Mesodermal cell (in vitro differentiated cells): Measurements from ENCODE around the gene CDC14B.

Experiments
- H3K27ac ChIP-seq: 2 replicates; pipeline ENCODE4 v1.7.0; 2013; ENCODE audit warnings: mild to moderate bottlenecking, low read depth, low read length, moderate library complexity; ENCODE audit not compliant: severe bottlenecking
- H3K36me3 ChIP-seq: 2 replicates; pipeline ENCODE4 v1.7.1; 2013; ENCODE audit warnings: mild to moderate bottlenecking, low read length, moderate library complexity; ENCODE audit not compliant: control insufficient read depth, insufficient read depth
- H3K4me1 ChIP-seq: one replicate; pipeline ENCODE4 v1.7.1; 2013; ENCODE audit warnings: mild to moderate bottlenecking, low read length; ENCODE audit not compliant: insufficient read depth, control insufficient read depth, poor library complexity, severe bottlenecking
- H3K4me3 ChIP-seq: 2 replicates; pipeline ENCODE4 v1.7.0; 2013; ENCODE audit warnings: low read length, control low read depth, mild to moderate bottlenecking; ENCODE audit not compliant: insufficient read depth, poor library complexity, severe bottlenecking; ENCODE audit errors: extremely low read depth
- H3K9me3 ChIP-seq: 2 replicates; pipeline ENCODE4 v1.7.1; 2013; ENCODE audit warnings: mild to moderate bottlenecking, low read length, moderate library complexity; ENCODE audit not compliant: control insufficient read depth
- WGBS, 2 experiments: methylation state at CpG; one replicate each; pipeline ENCODE4 v1.1.5; 2013; ENCODE audit warnings: missing lambda C conversion rate in 2 of 2; ENCODE audit not compliant: insufficient coverage in 2 of 2; 5-methylcytosine and 5-hydroxymethylcytosine counted together

CDC14B gene

DNA sequence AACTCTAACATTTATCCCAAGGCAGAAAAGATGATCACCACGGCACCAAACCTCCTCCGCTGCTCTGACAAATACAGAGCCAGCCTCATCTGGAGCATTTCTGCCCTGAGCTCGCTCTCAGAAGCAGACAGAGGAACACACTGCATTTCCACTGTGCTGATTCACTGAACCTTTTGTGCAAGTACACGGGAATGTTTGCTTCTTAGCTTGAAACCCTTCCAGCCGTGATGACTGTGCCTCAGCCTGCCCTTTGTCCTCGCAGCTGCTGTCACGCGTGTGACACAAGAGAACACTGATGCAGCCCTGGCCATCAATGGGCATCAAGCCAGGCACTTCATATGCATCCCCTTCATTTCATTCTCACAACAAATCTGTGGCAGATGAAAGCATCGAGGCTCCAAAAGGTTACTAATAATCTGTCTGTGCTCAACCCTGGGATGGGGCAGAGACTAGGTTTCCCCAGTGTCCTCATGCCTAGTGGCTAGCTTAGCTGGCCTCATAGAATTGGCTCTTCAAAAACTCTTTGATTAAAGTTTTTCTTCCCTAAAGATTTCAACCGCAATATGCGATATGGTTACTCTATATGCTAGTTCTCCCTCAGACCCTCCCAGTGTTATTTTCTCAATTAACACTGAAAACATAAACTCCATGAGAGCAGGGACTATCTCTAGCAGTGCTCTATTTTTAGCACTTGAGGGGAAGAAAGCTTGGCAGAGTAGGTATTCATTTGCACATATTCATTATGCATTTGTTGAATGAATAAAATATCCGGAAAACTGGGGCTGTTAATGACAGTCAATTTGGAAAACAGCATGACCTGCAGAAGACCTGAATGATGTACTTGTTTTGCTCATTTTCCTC, 7.3 kb downstream of the CDC14B start:
- H3K27ac ChIP-seq = peak overlapping the region; percentile 73
- peaks cover 8% of the 10 kb centered on the region for H3K4me1 ChIP-seq
- H3K36me3 ChIP-seq = no peaks in the 10 kb centered on the region
- H3K4me3 ChIP-seq = no peak overlapping the region
- WGBS, 2 experiments = 55% methylated on average over 10 to 11 of the region's 12 CpGs
- no peaks in the 10 kb centered on the region for H3K9me3 ChIP-seq

GRCh38 chr9:96611302-96611701, 8.3 kb downstream of the CDC14B start:
- Histone ChIP-seq H3K4me1 (peaks cover 8% of the 10 kb centered on the region), H3K27ac (no peak overlapping the region), H3K9me3 (no peaks in the 10 kb centered on the region), H3K4me3 (no peak overlapping the region), H3K36me3 (no peaks in the 10 kb centered on the region)
- WGBS, 2 experiments = no CpG with 5 or more reads among the region's 3 CpGs

GRCh38 chr9:96609732-96610131, 9.9 kb downstream of the CDC14B start:
- Histone ChIP-seq H3K27ac (no peak overlapping the region), H3K9me3 (no peaks in the 10 kb centered on the region), H3K36me3 (no peaks in the 10 kb centered on the region), H3K4me3 (no peak overlapping the region), H3K4me1 (peaks cover 20% of the 10 kb centered on the region)

DNA sequence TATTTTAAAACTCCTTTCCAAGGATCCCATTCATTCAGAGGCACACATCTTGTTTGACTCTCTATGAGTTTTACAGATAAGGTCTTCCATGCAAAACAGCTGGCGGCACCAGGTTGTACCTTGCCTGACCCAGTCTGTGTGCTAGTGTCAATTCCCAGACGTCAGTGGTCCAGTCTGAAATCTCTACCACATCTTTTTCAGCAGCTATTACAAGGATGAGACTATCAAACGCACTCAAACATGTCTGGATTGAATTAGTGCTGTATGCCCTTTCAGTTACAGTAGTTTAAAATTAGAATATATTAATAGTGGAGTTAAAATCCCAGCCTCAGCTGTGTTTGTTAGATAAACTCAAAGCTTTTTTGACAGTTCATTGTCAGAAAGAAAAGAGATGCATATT, 11.7 kb downstream of the CDC14B start:
- H3K4me3 ChIP-seq = no peak overlapping the region
- 88 to 100% methylated on average over 2 of the region's 3 CpGs for WGBS, 2 experiments
- H3K27ac ChIP-seq = no peak overlapping the region
- no peaks in the 10 kb centered on the region for H3K36me3 ChIP-seq
- no peaks in the 10 kb centered on the region for H3K9me3 ChIP-seq
- peaks cover 20% of the 10 kb centered on the region for H3K4me1 ChIP-seq

- WGBS, 2 experiments = 90% methylated on average over 3 of the region's 3 CpGs
- no peaks in the 10 kb centered on the region for H3K36me3 ChIP-seq
- H3K4me1 ChIP-seq = peaks cover 12% of the 10 kb centered on the region
- H3K27ac ChIP-seq = no peak overlapping the region
- H3K9me3 ChIP-seq = no peaks in the 10 kb centered on the region
- no peak overlapping the region for H3K4me3 ChIP-seq
Measured at GRCh38 chr9:96605328-96605727, 14.3 kb downstream of the CDC14B start.

DNA sequence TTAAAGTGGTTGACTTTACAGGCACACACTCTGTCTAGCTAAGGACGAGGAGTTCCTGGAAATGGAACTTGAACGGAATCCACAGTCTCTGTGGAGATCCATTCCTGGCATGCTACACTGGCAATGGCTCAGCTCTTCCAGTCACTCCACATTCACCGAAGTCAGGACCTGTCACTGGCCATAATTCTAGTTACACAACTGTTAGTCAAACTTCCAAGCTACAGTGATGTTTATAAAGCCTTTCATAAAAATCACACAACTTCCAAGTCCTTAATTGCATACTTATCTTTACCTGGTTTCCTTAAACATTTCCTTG, 15.7 kb downstream of the CDC14B start:
- WGBS, 2 experiments = 89 to 96% methylated on average over 3 of the region's 3 CpGs
- Histone ChIP-seq H3K9me3 (no peaks in the 10 kb centered on the region), H3K36me3 (no peaks in the 10 kb centered on the region), H3K27ac (no peak overlapping the region), H3K4me1 (peaks cover 12% of the 10 kb centered on the region), H3K4me3 (no peak overlapping the region)

DNA sequence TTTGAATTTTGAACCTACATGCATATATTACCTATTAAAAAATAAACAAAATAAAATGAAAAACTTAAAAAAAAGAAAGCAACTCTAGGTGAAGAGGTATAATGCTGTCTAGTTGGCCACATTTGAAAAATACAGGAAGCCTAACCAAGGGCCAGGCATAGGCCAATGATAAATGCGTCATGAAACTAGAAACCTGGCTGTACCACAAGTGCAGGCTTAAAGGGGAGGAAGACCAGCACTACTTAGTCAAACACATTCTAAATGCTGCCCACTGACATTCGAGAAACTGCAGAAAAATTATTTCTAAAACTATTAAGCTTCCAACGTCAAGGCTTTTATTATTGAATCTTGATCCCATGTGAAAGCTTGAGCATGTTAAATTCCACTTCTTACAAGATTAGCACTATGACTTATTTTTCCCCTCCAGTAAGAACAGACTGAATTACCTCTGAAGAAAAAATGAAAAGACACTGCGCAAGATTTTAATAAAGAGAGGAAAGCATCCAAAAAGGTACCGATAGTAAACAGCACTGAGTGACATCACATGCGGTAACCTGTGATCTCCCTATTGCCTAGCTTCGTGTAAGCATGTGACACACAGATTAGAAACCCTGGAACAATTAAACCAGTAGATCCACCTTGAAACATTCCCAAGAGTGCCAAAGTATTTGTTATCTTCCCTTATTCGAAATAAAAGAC, 16.2 kb downstream of the CDC14B start:
- no peak overlapping the region for H3K27ac ChIP-seq
- WGBS, 2 experiments = 91 to 93% methylated on average over 8 of the region's 8 CpGs

DNA sequence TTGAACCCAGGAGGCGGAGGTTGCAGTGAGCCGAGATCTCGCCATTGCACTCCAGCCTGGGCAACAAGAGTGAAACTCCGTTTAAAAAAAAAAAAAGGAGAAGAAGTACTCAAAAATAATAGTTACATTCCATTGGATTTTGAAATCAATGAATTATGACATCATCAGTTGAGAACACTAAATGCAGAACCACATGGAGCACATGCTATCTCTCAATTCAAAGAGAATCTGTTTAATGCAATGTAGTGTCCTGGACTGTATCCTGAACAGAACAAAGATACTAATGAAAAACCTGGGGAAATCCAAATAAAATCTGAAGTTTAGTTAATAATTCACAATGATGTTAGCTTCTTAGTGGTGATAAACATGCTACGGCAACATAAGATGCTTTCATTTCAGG, 20.3 kb downstream of the CDC14B start:
- 83 to 90% methylated on average over 1 to 3 of the region's 5 CpGs for WGBS, 2 experiments
- Histone ChIP-seq H3K27ac (no peak overlapping the region), H3K9me3 (no peaks in the 10 kb centered on the region), H3K4me3 (no peak overlapping the region), H3K4me1 (no peaks in the 10 kb centered on the region), H3K36me3 (no peaks in the 10 kb centered on the region)

More for the DNA sequence above, 16.2 kb downstream of the CDC14B start:
- H3K4me1 ChIP-seq = peaks cover 12% of the 10 kb centered on the region
- no peaks in the 10 kb centered on the region for H3K9me3 ChIP-seq
- no peak overlapping the region for H3K4me3 ChIP-seq
- H3K36me3 ChIP-seq = no peaks in the 10 kb centered on the region

GRCh38 chr9:96596601-96597111, 23.0 kb downstream of the CDC14B start:
- Histone ChIP-seq H3K4me1 (no peaks in the 10 kb centered on the region), H3K36me3 (no peaks in the 10 kb centered on the region), H3K27ac (no peak overlapping the region), H3K4me3 (no peak overlapping the region), H3K9me3 (no peaks in the 10 kb centered on the region)
- 100% methylated on average over 1 of the region's 5 CpGs; no CpG with 5 or more reads in 1 of the 2 experiments for WGBS, 2 experiments

- WGBS, 2 experiments = 77 to 83% methylated on average over 5 of the region's 12 CpGs
- H3K36me3 ChIP-seq = no peaks in the 10 kb centered on the region
- peak overlapping the region; percentile 10 for H3K27ac ChIP-seq
- H3K9me3 ChIP-seq = no peaks in the 10 kb centered on the region
- H3K4me3 ChIP-seq = no peak overlapping the region
- H3K4me1 ChIP-seq = peaks cover 7% of the 10 kb centered on the region
Measured at GRCh38 chr9:96587338-96588315, 32.0 kb downstream of the CDC14B start.
